Measurements from ENCODE around the gene ARVCF.

Gene ARVCF

DNA sequence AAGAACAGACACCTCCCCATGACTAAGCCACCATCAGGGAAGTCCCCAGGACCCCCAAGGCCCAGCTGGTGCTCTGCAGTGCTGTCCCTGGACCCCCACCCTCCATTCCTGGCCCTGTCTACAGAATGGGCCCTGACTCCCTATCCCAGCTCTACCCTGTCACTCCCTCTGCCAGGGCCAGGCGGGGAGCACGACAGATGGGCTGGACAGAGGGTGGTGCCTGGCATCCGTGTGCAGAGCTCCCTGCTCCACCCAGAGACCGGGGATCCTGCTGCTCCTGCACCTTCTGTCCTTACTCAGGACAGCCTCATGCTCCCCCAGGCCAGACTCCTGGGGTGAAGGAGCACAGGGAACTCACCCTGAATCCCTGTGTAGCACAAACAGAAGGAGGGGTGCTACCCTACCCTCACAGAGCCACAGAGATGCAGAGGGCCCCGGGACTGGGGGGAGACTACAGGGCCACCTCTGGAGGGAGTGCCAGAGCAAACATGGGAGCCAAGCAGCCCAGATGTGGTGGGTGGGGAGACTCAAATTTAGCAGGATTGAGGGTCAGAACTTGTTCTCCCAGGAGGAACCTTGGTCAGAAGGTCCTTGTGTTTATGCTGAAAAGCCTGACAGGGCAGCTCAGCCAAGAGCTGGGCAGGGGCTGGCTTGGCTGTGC, 2.0 kb downstream of the ARVCF start:
- Mint-ChIP-seq H3K27me3 (no peaks in the 10 kb centered on the region), H3K4me3 (peak overlapping the region; percentile 69), H3K27ac (no peak overlapping the region)

DNA sequence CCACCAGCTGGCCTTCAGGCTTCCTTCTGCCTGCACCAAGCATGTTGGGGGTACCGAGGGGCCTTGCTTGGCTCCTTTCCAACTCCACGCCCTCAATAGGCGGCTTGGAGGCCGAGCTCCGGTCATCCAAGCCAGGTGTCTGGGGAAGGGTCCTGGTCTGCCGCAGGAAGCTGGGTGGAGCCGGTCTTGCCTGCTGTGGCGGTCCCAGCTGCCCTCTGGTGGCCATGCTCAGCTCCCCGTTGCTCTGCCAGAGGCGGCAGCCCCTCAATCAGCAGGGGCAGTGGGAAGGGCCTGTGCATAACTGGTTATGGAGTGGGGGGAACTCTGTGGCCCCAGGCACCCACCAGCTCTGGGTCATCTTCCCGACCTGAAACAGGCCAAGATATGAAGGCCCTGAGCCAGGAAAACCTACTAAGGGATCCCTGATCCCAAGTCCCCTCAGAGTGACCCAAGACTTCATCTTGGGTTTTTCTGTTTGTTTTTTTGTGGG, 3.2 kb downstream of the ARVCF start:
- H3K36me3 Mint-ChIP-seq: no peaks in the 10 kb centered on the region
- H3K9me3 Mint-ChIP-seq: no peaks in the 10 kb centered on the region
- H3K27ac Mint-ChIP-seq: no peak overlapping the region
- H3K4me1 Mint-ChIP-seq: peaks cover 8% of the 10 kb centered on the region
- no peaks in the 10 kb centered on the region for H3K27me3 Mint-ChIP-seq
- H3K4me3 Mint-ChIP-seq: no peak overlapping the region

More for the DNA sequence above, 2.0 kb downstream of the ARVCF start:
- Mint-ChIP-seq H3K36me3 (no peaks in the 10 kb centered on the region), H3K9me3 (no peaks in the 10 kb centered on the region), H3K4me1 (peaks cover 8% of the 10 kb centered on the region)

DNA sequence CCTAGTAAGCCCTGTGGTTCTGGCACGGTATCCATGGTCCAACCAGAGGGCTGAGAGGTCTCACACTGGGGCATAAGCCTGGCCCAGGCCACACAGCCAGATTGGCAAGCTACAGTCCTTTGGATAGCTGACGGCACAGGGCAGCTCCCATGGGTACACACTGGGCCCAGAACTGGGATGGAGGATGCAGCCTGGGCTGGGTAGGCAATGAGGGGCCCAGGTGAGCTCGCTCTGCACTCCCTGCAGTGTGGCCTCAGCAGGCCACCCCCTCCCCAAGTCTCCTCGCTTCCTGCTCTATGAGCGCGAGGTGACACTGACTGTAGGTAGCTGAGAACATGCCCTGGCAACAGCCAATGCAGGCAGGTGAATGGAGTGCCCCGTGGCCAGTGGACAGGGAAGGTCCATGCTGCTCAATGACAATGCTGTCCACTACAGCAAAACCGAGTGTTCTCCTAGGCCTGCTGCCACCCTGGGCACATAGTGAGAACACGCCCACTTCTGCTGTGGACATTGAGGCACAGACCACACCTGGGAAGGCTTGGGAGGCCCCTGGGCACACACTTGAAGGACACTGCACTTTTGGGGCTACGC, 3.8 kb downstream of the ARVCF start:
- Mint-ChIP-seq H3K9me3 (no peaks in the 10 kb centered on the region), H3K27ac (no peak overlapping the region), H3K4me3 (no peak overlapping the region), H3K36me3 (no peaks in the 10 kb centered on the region), H3K4me1 (peaks cover 8% of the 10 kb centered on the region), H3K27me3 (no peaks in the 10 kb centered on the region)

DNA sequence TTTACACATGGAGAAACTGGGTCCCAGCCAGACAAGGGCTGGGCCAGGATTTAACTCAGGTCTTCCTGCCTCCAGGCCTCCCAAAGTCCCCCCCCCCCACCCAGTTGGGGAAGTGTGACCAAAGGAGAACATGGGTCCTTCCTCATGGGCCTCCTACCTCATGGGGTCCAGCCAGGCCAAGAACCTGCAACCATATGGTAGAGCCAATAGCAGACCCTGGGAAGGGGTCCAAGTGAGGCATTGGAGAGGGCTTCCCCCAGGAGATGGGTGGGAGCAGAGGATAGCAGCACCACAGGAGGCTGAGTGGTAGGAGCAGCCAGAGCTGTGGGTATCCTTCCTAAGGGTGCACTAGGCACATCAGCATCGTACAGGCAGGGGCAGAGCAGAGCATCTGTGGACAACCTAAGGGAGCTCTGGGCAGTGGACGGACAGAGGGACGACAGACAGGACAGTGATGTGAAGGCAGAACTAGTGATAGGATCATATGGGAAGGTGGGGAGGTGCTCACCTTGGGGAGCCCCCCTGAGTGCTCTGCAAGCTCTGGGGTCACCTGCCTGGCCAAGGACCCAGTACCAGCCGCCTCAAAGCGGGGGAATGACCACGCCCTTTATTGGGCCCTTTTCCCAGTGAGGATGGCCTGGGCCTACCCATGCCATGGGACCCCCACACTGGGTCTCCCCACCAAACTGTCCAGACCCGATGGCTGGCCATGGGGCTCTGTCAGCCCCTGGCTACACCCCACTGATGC, 4.5 kb downstream of the ARVCF start:
- H3K9me3 Mint-ChIP-seq: no peaks in the 10 kb centered on the region
- no peak overlapping the region for H3K4me3 Mint-ChIP-seq
- H3K36me3 Mint-ChIP-seq: no peaks in the 10 kb centered on the region
- H3K27me3 Mint-ChIP-seq: no peaks in the 10 kb centered on the region
- H3K27ac Mint-ChIP-seq: no peak overlapping the region
- H3K4me1 Mint-ChIP-seq: peaks cover 3% of the 10 kb centered on the region

DNA sequence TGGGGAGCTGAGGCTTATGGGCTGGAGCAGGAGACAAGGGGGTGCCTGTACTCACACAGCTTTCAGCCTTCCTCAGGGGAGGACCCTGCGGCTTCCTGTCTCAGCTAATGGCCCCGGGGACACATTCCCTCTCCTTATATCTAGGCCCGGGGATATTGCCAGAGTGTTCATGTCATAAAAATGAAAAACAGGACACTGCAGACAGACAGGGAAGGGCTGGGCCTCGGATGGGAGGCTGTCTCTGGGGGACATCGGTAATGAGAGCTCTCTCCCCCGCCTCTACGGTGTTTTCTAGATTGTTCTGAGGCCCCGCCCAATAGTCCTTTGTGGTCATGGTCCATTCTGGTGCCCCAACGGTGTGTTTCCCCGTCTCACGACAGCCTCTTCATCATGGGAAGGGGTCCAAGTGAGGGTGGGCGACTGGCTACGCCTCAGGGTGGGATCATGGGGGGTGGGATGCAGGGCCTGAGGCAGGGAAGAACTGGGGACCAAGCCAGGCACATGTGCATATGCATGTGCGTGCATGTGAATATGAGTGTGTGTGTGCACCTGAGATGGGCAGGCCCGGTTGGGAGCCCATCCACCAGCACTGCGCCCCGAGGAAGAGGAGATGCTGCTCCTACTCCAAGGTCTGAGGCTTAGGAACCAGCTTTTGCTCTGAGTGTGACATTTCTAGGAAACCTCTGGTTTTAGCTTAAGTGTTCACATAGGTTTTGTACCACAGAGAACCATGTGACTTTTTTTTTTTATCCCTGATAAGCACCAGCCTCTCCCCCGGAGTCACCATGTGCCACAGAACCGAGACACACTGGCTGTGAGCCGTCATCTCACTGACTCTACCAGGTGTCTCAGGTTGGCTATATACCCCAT, 5.3 kb downstream of the ARVCF start:
- Mint-ChIP-seq H3K27ac (no peak overlapping the region), H3K27me3 (no peaks in the 10 kb centered on the region), H3K4me3 (no peak overlapping the region), H3K36me3 (no peaks in the 10 kb centered on the region), H3K9me3 (no peaks in the 10 kb centered on the region), H3K4me1 (no peaks in the 10 kb centered on the region)

DNA sequence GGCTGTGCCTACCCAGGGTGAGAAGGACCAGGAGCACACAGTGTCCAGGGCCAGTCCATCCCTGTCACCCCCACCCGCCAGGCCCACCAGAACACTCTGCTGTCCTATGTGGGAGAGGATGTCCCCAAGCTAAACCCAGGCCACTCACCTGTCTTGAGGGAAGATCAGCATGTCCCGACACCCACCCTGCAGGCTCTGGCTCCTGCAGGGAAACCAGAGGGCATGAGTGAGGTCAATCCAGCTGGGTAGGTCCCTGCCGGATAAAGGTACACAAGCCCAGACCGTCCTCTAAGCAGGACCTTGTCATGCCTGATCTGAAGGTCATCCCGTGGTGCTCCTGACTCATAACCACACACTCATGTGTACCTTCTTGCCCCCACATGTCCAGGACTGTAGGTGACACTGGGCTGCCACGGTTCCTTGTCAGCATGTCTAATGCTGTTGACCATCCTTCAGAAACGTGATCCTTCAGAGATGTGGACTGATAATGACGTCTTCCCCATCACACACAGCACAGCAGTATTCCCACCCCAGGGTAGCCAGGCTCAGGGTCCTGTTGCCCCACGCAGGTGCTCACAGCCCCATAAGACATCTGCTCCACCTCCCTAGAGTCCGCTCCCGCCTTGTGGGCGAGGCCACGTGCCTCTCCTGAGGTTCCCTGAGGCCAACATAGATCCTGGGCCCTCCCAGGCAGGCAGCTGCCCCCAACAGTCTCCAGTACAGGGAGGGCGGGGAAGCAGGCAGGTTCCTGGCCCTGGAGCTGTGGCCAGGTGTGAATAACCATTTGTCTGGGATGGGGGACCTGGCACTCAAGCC, 6.1 kb downstream of the ARVCF start:
- no peaks in the 10 kb centered on the region for H3K9me3 Mint-ChIP-seq
- no peak overlapping the region for H3K4me3 Mint-ChIP-seq
- no peak overlapping the region for H3K27ac Mint-ChIP-seq
- no peaks in the 10 kb centered on the region for H3K4me1 Mint-ChIP-seq
- H3K27me3 Mint-ChIP-seq: no peaks in the 10 kb centered on the region
- no peaks in the 10 kb centered on the region for H3K36me3 Mint-ChIP-seq

DNA sequence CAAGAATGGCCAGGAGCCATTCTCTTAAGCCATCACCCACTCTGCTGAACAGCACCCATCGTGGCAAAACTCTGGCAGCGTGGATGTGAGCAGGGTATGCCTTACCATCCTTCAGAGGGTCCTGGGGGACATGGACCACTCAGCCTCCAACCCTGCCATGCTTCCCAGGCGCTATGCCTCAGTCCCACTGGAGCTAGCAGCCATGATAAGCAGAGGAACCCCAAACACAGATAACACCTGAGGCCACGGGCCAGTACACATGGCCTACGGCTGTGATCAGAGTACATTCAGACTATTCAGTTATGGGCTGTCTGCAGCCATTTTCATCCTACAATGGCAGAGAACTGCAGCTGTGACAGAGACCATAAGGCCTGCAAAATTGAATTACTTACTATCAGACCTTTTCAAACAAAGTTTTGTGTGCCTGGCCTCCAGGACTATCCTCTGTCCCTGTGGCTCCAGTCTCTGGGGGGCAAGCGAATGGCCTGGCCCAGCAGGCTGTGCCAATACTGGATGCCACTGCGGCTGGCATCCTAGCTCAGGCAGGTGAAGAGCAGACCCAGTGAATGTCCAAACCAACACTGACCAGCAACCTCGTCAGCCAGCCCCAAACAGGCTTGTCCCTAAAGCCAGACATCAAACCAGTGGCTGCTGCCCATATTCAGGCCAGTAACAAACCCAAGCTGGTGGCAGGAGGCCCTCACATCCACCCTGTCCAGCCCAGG, 6.9 kb downstream of the ARVCF start:
- Mint-ChIP-seq H3K27ac (no peak overlapping the region), H3K4me1 (no peaks in the 10 kb centered on the region), H3K27me3 (no peaks in the 10 kb centered on the region), H3K4me3 (no peak overlapping the region), H3K36me3 (no peaks in the 10 kb centered on the region), H3K9me3 (no peaks in the 10 kb centered on the region)

DNA sequence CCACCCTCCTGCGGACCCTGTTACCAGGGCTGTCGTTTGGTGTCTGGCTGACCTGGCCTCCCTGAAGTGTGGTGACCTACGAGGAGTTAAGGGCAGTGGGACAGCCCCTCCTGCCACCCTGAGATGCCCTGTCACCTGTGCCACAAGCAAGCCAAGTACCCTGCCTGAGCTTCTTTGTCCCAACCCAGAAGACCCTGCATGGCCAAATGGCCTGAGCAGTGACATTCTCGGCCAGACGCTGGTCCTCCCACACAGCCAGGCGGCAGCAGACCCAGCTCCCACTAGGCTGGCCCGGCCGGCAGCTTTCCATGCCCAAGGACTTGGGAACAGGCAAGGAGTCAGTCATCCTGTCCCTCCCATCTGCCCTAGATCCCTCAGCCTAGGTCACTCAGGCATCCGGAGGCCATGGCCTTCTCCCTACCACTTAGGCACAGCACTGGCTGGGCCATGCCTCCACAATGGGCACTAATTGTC, 7.6 kb downstream of the ARVCF start:
- Mint-ChIP-seq H3K4me1 (no peaks in the 10 kb centered on the region), H3K36me3 (peaks cover under 1% of the 10 kb centered on the region), H3K27me3 (no peaks in the 10 kb centered on the region), H3K27ac (no peak overlapping the region), H3K9me3 (no peaks in the 10 kb centered on the region), H3K4me3 (no peak overlapping the region)

DNA sequence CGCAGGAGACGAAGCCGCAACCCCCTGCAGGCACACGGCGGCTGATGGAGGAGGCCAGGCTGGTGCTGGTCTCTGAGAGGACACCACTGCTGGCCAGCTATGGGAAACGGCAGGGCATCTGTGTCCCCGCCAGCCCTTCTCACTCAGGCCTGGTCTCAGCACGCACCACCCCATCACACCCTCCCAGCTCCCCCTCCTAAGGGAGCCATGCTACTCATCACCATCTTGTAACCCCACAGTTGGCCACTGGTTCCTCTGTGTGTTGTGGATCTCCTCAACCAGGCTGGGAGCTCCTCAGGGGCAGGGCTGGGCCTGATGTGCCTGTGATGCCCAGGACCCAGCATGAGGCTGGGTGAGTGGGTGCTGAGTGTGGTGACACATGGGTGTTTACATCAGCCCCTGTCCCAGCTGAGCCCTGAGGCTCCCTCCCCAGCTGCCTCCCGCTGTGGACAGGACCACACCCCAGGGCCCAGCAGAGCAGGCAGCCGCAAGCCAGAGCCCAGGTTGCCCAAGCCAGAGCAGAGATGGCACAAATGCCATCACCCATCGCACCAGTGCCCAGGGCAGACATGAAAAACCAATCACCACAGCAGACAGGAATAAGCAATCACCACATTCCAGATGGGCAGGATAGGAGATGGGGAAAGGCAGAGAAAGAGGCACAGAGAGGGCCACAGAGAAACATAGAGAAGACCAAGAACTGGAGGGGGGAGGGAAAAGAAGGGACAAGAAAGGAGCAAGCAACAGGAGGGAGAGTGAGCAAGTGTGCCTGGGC, 8.2 kb downstream of the ARVCF start:
- H3K4me3 Mint-ChIP-seq: no peak overlapping the region
- peaks cover 5% of the 10 kb centered on the region for H3K36me3 Mint-ChIP-seq
- no peak overlapping the region for H3K27ac Mint-ChIP-seq
- no peaks in the 10 kb centered on the region for H3K4me1 Mint-ChIP-seq
- H3K9me3 Mint-ChIP-seq: no peaks in the 10 kb centered on the region
- no peaks in the 10 kb centered on the region for H3K27me3 Mint-ChIP-seq

DNA sequence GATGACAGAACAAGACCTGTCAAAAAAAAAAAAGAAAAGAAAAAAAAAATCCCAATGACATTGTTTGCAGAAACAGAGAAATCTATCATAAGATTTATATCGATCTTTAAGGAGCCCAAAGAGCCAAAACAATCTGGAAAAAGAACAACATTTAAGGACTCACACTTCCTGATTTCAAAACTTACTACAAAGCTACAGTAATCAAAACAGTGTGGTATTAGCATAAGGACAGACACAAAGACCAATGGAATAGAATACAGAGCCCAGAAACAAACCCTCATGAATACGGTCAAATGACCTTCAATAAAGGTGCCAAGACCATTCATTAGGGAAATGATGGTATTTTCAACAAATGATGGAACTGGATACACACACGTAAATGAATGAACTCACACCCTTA, 12.2 kb downstream of the ARVCF start:
- H3K36me3 Mint-ChIP-seq: peaks cover 12% of the 10 kb centered on the region
- peaks cover 4% of the 10 kb centered on the region for H3K9me3 Mint-ChIP-seq
- H3K4me1 Mint-ChIP-seq: no peaks in the 10 kb centered on the region
- no peak overlapping the region for H3K27ac Mint-ChIP-seq
- no peaks in the 10 kb centered on the region for H3K27me3 Mint-ChIP-seq
- no peak overlapping the region for H3K4me3 Mint-ChIP-seq

DNA sequence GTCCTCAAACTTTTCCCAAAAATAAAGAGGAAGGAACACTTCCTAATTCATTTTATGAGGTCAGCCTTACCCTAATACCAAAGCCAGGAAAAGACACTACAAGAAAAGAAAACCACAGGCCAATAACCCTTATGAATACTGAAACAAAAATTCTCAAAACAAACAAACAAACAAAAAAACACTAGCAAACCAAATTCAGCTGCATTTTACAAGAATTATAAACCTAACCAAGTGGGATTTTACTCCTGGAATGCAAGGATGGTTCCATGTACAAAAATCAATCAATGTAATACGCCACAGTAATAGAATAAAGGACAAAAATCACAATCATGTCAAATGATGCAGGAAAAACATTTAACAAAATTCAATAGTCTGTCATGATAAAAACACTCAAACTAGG, 13.3 kb downstream of the ARVCF start:
- no peak overlapping the region for H3K27ac Mint-ChIP-seq
- peaks cover 4% of the 10 kb centered on the region for H3K9me3 Mint-ChIP-seq
- peaks cover 12% of the 10 kb centered on the region for H3K36me3 Mint-ChIP-seq
- H3K4me3 Mint-ChIP-seq: no peak overlapping the region
- no peaks in the 10 kb centered on the region for H3K27me3 Mint-ChIP-seq
- no peaks in the 10 kb centered on the region for H3K4me1 Mint-ChIP-seq

DNA sequence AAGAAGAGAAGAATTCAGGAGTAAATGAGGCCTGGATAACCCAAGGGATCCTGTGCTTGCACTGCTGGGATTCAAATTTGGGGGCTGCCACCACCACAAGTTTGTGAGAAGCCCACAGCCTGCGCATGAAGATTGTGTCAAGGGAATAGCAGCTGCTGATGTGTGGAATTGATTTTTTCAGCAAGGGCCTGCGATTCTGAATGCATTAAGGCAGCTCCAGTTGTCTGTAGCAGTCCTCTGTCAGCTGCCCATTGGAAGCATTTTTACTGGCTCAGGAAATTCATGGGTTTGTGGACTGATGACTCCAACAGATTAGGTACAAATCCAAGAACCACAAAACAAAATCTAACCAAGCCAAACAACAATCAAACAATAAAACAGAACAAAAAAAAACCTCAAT, 14.0 kb downstream of the ARVCF start:
- Mint-ChIP-seq H3K27me3 (no peaks in the 10 kb centered on the region), H3K9me3 (peaks cover 4% of the 10 kb centered on the region), H3K36me3 (peaks cover 12% of the 10 kb centered on the region), H3K4me1 (no peaks in the 10 kb centered on the region), H3K4me3 (no peak overlapping the region), H3K27ac (no peak overlapping the region)

DNA sequence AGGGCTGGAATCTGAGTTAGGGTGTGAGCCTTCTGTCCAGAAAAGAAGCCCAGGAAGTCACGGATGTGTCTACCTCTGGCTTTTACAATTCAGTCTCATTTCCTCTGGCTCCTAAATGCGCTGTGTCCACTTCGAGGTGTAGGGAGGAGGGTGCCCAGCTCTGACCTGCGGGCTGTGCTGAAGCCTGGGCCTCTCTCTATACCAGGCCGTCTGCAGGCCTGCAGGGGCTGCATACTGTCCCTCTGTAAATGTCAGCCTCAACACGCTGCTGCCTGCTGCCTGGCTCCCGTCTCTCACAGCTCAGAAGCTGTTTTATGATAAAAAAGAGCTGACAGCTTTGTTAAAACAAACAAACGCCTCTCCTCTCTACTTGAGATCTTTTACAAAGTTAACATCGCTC, 14.5 kb downstream of the ARVCF start:
- H3K27me3 Mint-ChIP-seq: no peaks in the 10 kb centered on the region
- H3K36me3 Mint-ChIP-seq: peaks cover 12% of the 10 kb centered on the region
- H3K4me3 Mint-ChIP-seq: no peak overlapping the region
- no peak overlapping the region for H3K27ac Mint-ChIP-seq
- H3K4me1 Mint-ChIP-seq: no peaks in the 10 kb centered on the region
- peaks cover 4% of the 10 kb centered on the region for H3K9me3 Mint-ChIP-seq
